C4-2B (cell line): ENCODE measurements around the gene ENPP6.

Experiments
- ZFX ChIP-seq: fragments of 450-650 bp; IDR thresholded peaks from 2 replicates; pipeline ENCODE4 v1.6.1; 2017
- TF ChIP-seq, protein P1 (sequence below): fragments of 450-650 bp; conservative IDR thresholded peaks from 2 replicates; pipeline ENCODE4 v1.5.1; 2017; ENCODE audit warnings: mild to moderate bottlenecking

DNA sequence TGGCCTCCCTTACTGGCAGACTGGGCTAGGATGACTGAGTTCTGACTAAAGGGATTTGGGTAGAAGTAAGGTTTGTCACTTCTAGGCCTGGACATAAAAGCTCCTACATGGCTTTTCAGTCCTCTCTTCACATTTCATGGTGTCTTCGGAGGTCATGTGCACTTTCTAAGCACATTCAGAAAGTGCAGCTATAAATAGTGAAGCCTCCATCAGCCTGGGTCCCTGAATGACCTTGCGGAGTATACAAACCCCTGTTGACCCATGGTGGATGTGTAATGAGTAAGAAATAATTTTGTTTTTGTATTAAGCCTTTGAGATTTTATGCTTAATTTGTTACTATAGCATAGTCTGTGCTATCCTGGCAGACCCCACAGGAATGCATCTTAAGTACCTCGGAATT, 158.6 kb downstream of the ENPP6 start:
- TF ChIP-seq, protein P1, sequence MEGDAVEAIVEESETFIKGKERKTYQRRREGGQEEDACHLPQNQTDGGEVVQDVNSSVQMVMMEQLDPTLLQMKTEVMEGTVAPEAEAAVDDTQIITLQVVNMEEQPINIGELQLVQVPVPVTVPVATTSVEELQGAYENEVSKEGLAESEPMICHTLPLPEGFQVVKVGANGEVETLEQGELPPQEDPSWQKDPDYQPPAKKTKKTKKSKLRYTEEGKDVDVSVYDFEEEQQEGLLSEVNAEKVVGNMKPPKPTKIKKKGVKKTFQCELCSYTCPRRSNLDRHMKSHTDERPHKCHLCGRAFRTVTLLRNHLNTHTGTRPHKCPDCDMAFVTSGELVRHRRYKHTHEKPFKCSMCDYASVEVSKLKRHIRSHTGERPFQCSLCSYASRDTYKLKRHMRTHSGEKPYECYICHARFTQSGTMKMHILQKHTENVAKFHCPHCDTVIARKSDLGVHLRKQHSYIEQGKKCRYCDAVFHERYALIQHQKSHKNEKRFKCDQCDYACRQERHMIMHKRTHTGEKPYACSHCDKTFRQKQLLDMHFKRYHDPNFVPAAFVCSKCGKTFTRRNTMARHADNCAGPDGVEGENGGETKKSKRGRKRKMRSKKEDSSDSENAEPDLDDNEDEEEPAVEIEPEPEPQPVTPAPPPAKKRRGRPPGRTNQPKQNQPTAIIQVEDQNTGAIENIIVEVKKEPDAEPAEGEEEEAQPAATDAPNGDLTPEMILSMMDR, result no peak
- no peak for TF ChIP-seq ZFX
